Large intestine (tissue), 12 donors: ENCODE results near the gene UBE2Z. TPM values are rescaled to one million over a fixed set of nuclear protein-coding genes. Genes with fewer than 3 reads are reported as not detected.
"Not testable (repeated sequence)": the region's sequence is repeated elsewhere in the genome, so short reads cannot be mapped to it uniquely, and the experiment has no call there.

Experiments
- DNase-seq, 2 donors: peaks; one replicate each; pipeline versions ENCODE4 v3.0.0 to v3.0.0-alpha.2; 2013
- H3K27ac ChIP-seq: one replicate; pipeline ENCODE4 v1.5.1; 2013; ENCODE audit warnings: low read length
- H3K27me3 ChIP-seq: 2 replicates; pipeline ENCODE4 v1.6.1; 2013; ENCODE audit warnings: low read length; ENCODE audit not compliant: control insufficient read depth, insufficient read depth
- H3K36me3 ChIP-seq: 2 replicates; pipeline ENCODE4 v1.6.1; 2013; ENCODE audit warnings: low read length; ENCODE audit not compliant: control insufficient read depth, insufficient read depth
- H3K4me1 ChIP-seq: one replicate; pipeline ENCODE4 v1.6.1; 2013; ENCODE audit warnings: low read length; ENCODE audit not compliant: control insufficient read depth, insufficient read depth
- H3K4me3 ChIP-seq: one replicate; pipeline ENCODE4 v1.5.1; 2013; ENCODE audit warnings: low read length
- H3K9me3 ChIP-seq: one replicate; pipeline ENCODE4 v1.6.1; 2013; ENCODE audit warnings: mild to moderate bottlenecking, low read depth, low read length, moderate library complexity; ENCODE audit not compliant: control insufficient read depth
- WGBS: methylation state at CpG from one replicate; pipeline ENCODE4 v1.1.5; 2013; ENCODE audit warnings: low lambda C conversion rate; ENCODE audit not compliant: insufficient coverage; 5-methylcytosine and 5-hydroxymethylcytosine counted together
- long read RNA-seq, 11 donors: transcript quantifications; one replicate each; lab custom pipeline, GENCODE V29; 2026
- polyA plus RNA-seq: library from polyadenylated mRNA; unstranded; fragments of 120-200 nt; gene quantifications from one replicate; pipeline ENCODE4 v1.2.1, GENCODE V29; 2013

UBE2Z gene
- 75.5 TPM for polyA plus RNA-seq
- long read RNA-seq, donor 1, transcript UBE2Z-201 (7 exons, 3,122 nt): major isoform, 12 of 13 reads
- long read RNA-seq, donor 1, partial matches to known transcripts: 0 of 13 reads
- long read RNA-seq, donor 1, other reads (novel, unspliced or antisense): 0 of 13 reads
- long read RNA-seq, donor 2, full-length matches to known transcripts: 30 of 55 reads
- long read RNA-seq, donor 2, partial matches to known transcripts: 25 of 55 reads
- long read RNA-seq, donor 2, other reads (novel, unspliced or antisense): 0 of 55 reads
- long read RNA-seq, donor 3: 0 reads
- long read RNA-seq, donor 4, partial matches to known transcripts: 0 of 1 reads
- long read RNA-seq, donor 4, other reads (novel, unspliced or antisense): 0 of 1 reads
- long read RNA-seq, donor 5, full-length matches to known transcripts: 15 of 15 reads
- long read RNA-seq, donor 5, partial matches to known transcripts: 0 of 15 reads
- long read RNA-seq, donor 5, other reads (novel, unspliced or antisense): 0 of 15 reads
- long read RNA-seq, donor 6, full-length matches to known transcripts: 23 of 23 reads
- long read RNA-seq, donor 6, partial matches to known transcripts: 0 of 23 reads
- long read RNA-seq, donor 6, other reads (novel, unspliced or antisense): 0 of 23 reads
- long read RNA-seq, donor 7, full-length matches to known transcripts: 21 of 21 reads
- long read RNA-seq, donor 7, partial matches to known transcripts: 0 of 21 reads
- long read RNA-seq, donor 7, other reads (novel, unspliced or antisense): 0 of 21 reads
- long read RNA-seq, donor 8, full-length matches to known transcripts: 21 of 53 reads
- long read RNA-seq, donor 8, partial matches to known transcripts: 32 of 53 reads
- long read RNA-seq, donor 8, other reads (novel, unspliced or antisense): 0 of 53 reads
- long read RNA-seq, donor 9, full-length matches to known transcripts: 20 of 63 reads
- long read RNA-seq, donor 9, partial matches to known transcripts: 43 of 63 reads
- long read RNA-seq, donor 9, other reads (novel, unspliced or antisense): 0 of 63 reads
- long read RNA-seq, donor 10, transcript UBE2Z-201 (7 exons, 3,122 nt): major isoform, 28 of 32 reads
- long read RNA-seq, donor 10, partial matches to known transcripts: 0 of 32 reads
- long read RNA-seq, donor 10, other reads (novel, unspliced or antisense): 0 of 32 reads
- long read RNA-seq, donor 11, full-length matches to known transcripts: 26 of 62 reads
- long read RNA-seq, donor 11, partial matches to known transcripts: 36 of 62 reads
- long read RNA-seq, donor 11, other reads (novel, unspliced or antisense): 0 of 62 reads

- Histone ChIP-seq H3K4me3 (peak within 1 kb of the TSS; percentile 63), H3K9me3 (no peaks in the 10 kb centered on the region), H3K36me3 (peaks cover 24% of the 10 kb centered on the region), H3K4me1 (peaks cover 16% of the 10 kb centered on the region), H3K27ac (peak within 1 kb of the TSS; percentile 67), H3K27me3 (no peaks in the 10 kb centered on the region)
- WGBS: no CpG with 5 or more reads among the region's 81 CpGs
- DNase-seq: peak; percentile 97
Measured at GRCh38 chr17:48908047-48908843, at the start of gene UBE2Z. Gene UBE2Z, plus strand, starts transcription at chr17:48908407. Its CDS starts 97 bp downstream, at chr17:48908504.

- Histone ChIP-seq H3K27me3 (no peaks in the 10 kb centered on the region), H3K27ac (no peak overlapping the region), H3K9me3 (no peaks in the 10 kb centered on the region), H3K4me1 (peaks cover 10% of the 10 kb centered on the region), H3K36me3 (peaks cover 69% of the 10 kb centered on the region), H3K4me3 (no peak overlapping the region)
- DNase-seq: no peak
- no CpG with 5 or more reads among the region's 3 CpGs for whole genome bisulfite sequencing
Measured at GRCh38 chr17:48860034-48860433, 48.2 kb upstream of the UBE2Z start.

GRCh38 chr17:48860456-48860855 lies 47.8 kb upstream of the UBE2Z start:
- WGBS: 100% methylated on average over 2 of the region's 4 CpGs
- peaks cover 68% of the 10 kb centered on the region for H3K36me3 ChIP-seq

GRCh38 chr17:48868916-48869500 lies 39.2 kb upstream of the UBE2Z start:
- H3K4me1 ChIP-seq: peaks cover 50% of the 10 kb centered on the region
- no peaks in the 10 kb centered on the region for H3K27me3 ChIP-seq
- H3K27ac ChIP-seq: peak overlapping the region; percentile 81
- no peak for DNase-seq
- H3K4me3 ChIP-seq: no peak overlapping the region
- H3K36me3 ChIP-seq: peaks cover 9% of the 10 kb centered on the region
- H3K9me3 ChIP-seq: no peaks in the 10 kb centered on the region
- no CpG with 5 or more reads among the region's 3 CpGs for WGBS

More at GRCh38 chr17:48860456-48860855, 47.8 kb upstream of the UBE2Z start:
- Histone ChIP-seq H3K4me1 (peaks cover 6% of the 10 kb centered on the region), H3K27me3 (no peaks in the 10 kb centered on the region), H3K9me3 (no peaks in the 10 kb centered on the region), H3K27ac (no peak overlapping the region), H3K4me3 (no peak overlapping the region)
- DNase-seq: no peak

GRCh38 chr17:48869821-48870318 lies 38.3 kb upstream of the UBE2Z start:
- no CpG with 5 or more reads among the region's 6 CpGs for WGBS

GRCh38 chr17:48871035-48871550 lies 37.1 kb upstream of the UBE2Z start:
- Histone ChIP-seq H3K27ac (peak overlapping the region; percentile 81), H3K36me3 (no peaks in the 10 kb centered on the region), H3K27me3 (no peaks in the 10 kb centered on the region), H3K9me3 (no peaks in the 10 kb centered on the region), H3K4me1 (peaks cover 50% of the 10 kb centered on the region), H3K4me3 (no peak overlapping the region)
- no peak for DNase-seq
- WGBS: no CpG with 5 or more reads among the region's 4 CpGs

More at GRCh38 chr17:48869821-48870318, 38.3 kb upstream of the UBE2Z start:
- Histone ChIP-seq H3K27ac (peak overlapping the region; percentile 81), H3K4me1 (peaks cover 50% of the 10 kb centered on the region), H3K9me3 (no peaks in the 10 kb centered on the region), H3K27me3 (no peaks in the 10 kb centered on the region), H3K4me3 (no peak overlapping the region), H3K36me3 (peaks cover under 1% of the 10 kb centered on the region)
- peak; percentile 29 to 60 for DNase-seq

GRCh38 chr17:48871551-48872351 lies 36.5 kb upstream of the UBE2Z start:
- Histone ChIP-seq H3K27me3 (no peaks in the 10 kb centered on the region), H3K4me3 (no peak overlapping the region), H3K27ac (peak overlapping the region; percentile 81), H3K9me3 (no peaks in the 10 kb centered on the region), H3K4me1 (peaks cover 50% of the 10 kb centered on the region), H3K36me3 (no peaks in the 10 kb centered on the region)
- DNase-seq: peak; percentile 92 to 96
- WGBS: 40% methylated on average over 1 of the region's 11 CpGs

- WGBS: 100% methylated on average over 1 of the region's 3 CpGs
- H3K9me3 ChIP-seq, DNase-seq, H3K4me3 ChIP-seq, H3K27me3 ChIP-seq, H3K36me3 ChIP-seq: not testable (repeated sequence)
- H3K27ac ChIP-seq: peak overlapping the region; percentile 81
- peaks cover 50% of the 10 kb centered on the region for H3K4me1 ChIP-seq
Measured at GRCh38 chr17:48872409-48872808, 35.8 kb upstream of the UBE2Z start.
